Stimulated activated CD8-positive, alpha-beta memory T cell treated with anti-CD3 and anti-CD28 coated beads, Interleukin-7, amount 100 ng/mL, for 24 hours (primary cell): ENCODE data around the gene FLT3LG.

Source experiments
- DNase-seq: peaks from one replicate; pipeline ENCODE4 v3.0.0-alpha.2; 2020; ENCODE audit warnings: low read depth

The FLT3LG gene

DNA sequence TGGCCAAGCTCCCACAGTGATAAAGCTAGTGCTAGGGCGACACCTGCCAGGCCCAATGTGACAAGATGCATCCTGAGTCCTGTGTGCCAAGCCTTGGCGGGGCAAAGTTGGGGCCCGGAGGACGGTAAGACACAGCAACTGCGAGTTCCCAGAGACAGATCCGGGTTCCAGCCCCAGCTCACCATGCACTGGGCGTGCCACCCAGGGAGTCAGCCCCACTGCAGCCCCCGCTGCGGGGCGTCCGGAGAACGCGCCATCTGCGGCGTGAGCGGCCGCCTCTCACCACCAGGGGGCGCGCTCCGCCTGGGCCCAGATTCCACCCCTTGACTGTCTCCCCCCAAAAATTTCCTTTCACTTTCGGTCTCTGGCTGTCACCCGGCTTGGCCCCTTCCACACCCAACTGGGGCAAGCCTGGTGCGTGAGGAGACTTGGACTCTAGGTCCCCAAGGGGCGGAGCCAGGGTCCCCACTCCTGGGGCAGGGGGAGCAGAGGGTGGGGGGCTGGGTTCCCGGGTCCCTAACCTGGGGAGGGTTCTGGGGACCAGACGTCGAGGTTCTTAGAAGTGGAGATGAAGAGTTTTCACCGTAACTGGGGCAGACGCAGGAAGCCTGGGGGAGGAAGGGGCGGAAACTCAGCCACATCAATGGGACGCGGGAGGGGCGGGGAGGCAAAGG is at the start of gene FLT3LG:
Gene FLT3LG (plus strand): TSS at position 348 of the 674 bp plus-strand sequence. CDS start 425 bp downstream, outside the sequence.
- DNase-seq = peak; percentile 73

DNA sequence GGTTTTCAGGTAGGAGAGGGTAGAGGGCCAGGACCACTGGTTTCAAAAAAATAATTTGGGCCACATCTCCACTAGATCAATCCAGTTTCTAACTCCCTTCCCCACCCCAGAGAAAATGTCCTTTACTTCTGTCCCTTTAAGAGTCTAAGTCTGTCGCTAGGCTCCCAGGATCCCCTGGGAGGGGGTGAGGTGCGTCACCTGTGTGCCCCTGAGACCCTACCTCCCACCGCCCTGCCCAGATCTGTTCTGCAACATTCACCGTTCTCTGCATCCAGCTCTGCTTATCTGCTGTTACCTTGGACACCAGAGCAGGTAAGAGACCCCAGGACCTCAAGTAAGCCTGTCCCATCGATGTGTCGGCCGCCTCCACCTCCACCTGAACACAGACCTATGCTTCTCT is 48.8 kb upstream of the FLT3LG start, which contains the start of gene GFY:
Gene GFY (plus strand): TSS at position 211 of the 400 bp plus-strand sequence. CDS start 1,043 bp downstream, outside the sequence.
- DNase-seq = no peak

DNA sequence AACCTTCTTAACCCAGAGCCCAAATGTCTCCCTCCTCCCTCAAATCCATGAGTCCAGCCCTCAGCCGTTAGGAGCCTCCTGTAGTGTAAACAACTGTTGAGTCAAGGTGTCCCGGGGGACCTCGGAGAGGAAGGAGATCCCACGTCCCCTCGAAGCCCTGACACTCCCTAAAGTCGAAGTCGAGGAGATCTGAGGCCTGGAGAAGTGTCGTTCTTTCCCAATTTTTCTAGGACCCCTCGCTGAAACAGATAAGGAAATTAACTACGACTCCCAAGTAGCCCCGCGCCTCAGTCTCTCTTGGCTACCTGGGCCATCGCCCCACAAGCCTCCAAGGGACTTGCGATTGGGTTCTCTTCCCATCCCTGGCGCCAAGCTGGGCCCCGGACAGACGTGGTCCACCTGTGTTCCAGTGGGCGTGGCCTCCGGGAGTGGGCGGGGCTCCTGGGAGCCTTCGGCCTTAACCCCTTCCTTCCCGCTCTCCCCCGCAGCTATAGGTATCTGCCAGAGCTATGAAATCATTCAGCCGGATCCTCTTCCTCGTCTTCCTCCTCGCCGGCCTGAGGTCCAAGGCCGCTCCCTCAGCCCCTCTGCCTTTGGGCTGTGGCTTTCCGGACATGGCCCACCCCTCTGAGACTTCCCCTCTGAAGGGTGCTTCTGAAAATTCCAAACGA is 48.0 kb upstream of the FLT3LG start:
- DNase-seq = no peak

- DNase-seq = no peak
These were observed 46.7 kb upstream of the FLT3LG start for GRCh38 chr19:49427339-49427738.

- no peak for DNase-seq
These were observed 46.0 kb upstream of the FLT3LG start for GRCh38 chr19:49427855-49428546.

- no peak for DNase-seq
These were observed 45.2 kb upstream of the FLT3LG start for GRCh38 chr19:49428547-49429451.

DNA sequence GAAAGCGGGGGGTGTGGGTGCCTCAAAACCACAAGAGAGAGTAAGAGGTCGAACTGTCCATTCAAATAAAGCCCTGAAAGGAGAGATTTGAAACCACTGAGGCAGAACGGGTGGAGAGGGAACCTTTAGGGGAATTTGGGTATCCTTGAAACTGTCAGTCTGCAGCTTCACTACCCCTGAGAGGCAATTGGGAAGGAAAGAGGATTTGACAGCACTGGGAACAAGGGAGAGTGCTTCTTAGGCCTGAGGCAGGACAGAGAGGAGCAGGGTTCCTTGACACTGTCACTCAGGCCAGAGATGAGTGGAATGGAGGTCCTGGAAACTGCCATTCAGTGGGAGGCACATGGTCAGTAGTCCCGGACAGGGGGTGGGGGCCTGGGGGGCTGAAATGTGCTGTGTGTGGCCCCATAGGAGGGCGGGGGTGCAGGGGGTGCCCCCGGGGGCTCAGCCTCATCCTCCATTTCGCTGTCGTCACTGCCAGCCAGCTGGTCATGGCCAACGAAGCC is 43.8 kb upstream of the FLT3LG start:
- no peak for DNase-seq

GRCh38 chr19:49430678-49431329 is 43.2 kb upstream of the FLT3LG start:
- DNase-seq = no peak

DNA sequence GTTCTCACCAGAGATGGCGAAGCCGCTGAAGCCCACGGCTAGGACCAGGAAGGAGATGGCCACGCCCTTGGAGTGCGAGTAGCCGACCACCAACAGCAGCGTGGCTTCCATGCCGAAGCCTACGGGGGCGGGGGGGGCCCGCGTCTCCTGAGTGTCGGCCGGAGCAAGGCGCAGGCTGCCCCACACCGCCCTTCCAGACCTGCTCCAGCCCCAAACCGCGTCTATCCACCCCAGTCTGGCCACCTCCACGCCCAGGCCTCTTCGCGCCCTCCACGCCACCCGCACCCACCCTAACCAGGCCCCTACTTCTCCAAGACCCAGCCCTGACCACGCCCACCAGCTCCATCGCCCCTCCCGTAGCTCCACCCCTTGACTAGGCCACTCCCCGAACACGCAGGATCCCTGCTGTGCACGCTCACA is 42.7 kb upstream of the FLT3LG start:
- DNase-seq = no peak

- DNase-seq = no peak
These were observed 41.6 kb upstream of the FLT3LG start for GRCh38 chr19:49432141-49433073.

DNA sequence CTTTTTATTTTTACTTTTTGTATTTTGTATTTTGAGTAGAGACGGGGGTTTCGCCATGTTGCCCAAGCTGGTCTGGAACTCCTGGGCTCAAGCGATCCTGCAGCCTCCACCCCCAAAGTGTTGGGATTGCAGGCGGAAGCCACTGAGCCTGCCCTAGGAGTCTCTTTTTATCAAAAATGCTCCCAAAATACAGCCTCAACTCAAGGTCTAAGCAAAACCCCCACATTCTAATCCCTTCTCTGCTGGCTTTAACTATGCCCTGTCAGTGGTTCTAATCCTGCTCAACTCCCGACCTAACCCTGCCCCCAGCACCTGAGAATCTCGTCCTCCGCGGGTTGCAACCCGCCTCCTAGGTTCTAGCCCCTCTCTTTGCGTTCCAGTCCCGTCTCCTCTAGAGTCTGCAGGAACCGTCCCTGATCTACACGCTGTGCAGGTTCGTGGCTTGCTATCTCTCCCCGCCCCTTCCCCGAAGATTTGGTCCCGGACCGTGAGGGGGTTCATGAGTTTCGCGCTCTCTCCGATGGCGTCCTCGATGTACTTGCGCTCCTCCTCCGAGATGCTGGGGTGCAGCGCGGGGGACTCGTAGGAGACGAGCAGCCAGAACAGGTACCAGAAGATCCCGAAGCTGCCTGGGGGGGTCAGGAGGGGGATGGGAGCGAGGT is 40.6 kb upstream of the FLT3LG start:
- no peak for DNase-seq

- no peak for DNase-seq
These were observed 39.0 kb upstream of the FLT3LG start for GRCh38 chr19:49434907-49435583.

DNA sequence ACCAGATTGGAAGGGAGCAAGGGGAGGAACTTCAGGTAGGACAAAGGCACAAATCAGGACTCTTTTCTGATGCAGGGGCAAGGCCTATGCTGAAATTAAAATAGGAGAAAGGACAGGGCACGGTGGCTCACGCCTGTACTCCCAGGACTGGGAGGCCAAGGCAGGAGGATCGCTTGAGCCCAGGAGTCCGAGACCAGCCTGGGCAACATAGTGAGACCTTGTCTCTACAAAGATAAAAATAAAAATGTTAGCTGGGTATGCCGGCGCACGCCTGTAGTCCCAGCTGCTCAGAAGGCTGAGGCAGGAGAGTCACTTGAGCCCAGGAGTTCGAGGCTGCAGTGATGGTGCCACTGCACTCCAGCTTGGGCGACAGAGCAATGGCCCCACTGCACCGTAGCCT is 38.3 kb upstream of the FLT3LG start:
- no peak for DNase-seq

DNA sequence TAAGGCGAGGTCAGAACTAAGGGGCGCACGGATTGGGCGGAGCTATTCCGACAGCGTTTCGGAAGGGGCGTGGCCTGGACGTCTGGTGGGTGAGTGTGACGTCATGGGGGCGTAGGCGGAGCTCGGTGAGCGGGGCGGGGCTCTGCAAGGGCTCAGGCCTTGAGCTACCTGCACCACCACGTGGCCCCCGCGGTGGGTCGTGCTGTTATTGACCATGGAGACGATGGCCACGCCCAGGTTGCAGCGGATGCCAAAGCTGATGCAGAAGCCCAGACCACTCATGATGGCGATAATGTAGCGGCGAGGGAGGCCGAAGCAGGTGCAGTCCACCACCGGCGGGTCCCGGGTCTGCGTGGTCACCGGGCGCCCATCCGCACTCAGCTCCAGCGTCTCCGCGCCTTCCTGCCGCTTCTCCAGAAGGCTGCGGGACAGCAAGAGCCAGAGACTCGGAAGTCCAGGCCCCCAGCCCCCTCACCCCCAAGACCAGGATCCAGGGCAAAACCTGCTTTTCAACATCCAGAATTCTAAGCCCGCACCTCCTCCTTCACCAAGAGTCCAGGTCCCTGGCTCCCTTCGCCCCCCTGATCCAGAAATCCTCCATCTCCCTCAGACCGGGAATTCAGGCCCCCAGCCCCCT is 37.5 kb upstream of the FLT3LG start:
- peak; percentile 31 for DNase-seq

GRCh38 chr19:49437231-49437630 is 36.8 kb upstream of the FLT3LG start:
- DNase-seq = no peak

DNA sequence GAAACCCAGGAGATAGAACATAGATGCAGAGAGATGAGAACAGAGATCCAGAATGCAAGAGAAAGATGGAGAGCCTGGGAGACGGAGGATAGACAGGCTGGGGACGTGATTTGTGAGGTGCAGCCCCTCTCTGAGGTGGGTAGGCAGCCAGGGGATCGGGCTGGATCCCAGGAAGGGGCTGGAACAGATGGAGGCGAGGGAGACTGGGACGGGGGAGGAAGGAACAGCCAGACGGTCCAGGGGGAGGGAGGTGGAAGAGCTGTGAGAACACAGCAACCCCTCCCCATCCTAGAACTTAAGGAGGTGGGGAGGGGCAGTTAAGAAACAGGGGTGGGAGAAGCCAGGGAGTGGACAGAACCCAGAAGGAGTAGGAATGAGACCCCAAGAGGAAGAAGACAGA is 35.8 kb upstream of the FLT3LG start:
- DNase-seq = no peak

GRCh38 chr19:49439836-49440235 is 34.2 kb upstream of the FLT3LG start:
- no peak for DNase-seq

DNA sequence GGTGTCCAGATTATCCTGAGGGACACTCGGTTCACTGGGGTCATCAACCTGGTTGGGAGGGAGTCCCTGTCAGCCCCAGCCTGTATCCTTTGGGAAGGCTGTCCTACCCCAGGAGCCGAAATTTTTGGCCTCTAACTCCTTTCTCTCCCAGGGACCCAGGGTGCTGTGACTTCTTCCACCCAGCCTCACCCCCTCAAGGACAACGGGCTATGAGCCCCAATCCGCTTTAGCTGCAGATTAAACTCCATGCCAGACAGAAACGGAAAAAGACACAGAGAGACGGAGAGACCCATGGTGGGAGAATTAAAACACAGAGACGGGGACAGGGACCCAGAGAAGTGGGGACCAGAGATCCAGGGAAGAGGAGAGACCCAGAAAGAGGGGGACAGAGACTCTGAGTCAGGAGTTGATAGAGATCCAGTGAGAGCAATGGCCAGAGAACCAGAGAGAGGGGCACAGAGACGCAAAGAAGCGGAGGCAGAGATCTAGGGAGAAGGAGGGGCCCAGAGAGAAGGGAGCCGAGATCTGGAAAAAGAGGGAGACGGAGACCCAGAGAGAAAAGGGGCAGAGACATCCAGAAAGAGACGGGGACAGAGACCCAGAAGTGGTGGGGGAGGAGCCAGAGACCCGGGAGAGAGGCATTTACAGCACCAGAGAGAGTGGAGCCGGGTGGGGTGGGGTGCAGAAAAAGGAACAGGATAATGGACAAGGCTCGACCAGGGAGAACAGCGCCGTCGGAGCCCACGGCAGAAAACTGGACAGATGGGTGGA is 33.4 kb upstream of the FLT3LG start:
- DNase-seq = no peak
